ENCODE data around the gene SLC2A11. TPM values are rescaled to one million over a fixed set of nuclear protein-coding genes. Genes with fewer than 3 reads are reported as not detected.
"Not testable (repeated sequence)": the region's sequence is repeated elsewhere in the genome, so short reads cannot be mapped to it uniquely, and the experiment has no call there.

The SLC2A11 gene
- total RNA-seq, 1 donor from 2014 or later = 52.4 TPM

DNA sequence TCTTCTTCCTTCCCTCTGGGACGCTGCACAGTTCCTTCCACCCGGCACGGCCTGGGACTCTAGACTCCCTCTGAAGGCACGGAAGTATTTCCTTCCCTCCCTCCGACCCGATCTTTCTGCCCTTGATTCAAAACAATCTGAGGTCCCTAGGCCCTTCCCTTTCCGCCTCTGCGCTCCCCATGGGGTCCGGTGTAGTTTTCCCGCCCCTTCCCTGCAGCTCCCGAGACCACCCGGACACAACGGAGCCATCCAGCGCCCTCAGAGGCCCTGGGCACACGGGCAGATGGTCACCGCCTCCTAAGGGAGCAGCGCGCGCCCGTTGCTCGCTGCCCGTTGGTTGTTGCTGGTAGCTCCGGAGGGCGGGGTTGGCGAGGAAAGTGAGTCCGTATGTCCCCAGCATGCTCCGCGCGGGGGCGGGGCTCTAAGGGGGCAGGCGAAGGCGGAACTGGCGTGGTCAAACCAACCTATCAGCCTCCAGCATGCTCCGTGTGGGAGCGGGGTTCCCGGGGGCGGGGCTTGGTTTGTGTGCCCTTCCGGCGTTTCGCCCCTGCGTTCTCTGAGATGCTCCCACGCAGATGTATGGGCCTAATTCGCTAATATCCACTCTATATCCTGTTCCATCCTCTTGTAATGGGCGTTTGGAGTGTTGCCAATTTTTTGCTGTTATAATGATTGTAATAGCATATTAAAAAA lies 56.1 kb downstream of the SLC2A11 start:
- peaks cover 9% of the 10 kb centered on the region for H3K9me3 Mint-ChIP-seq (ENCODE audit: unreplicated experiment)
- H3K4me1 Mint-ChIP-seq (ENCODE audit: low read depth, unreplicated experiment) = peaks cover 28% of the 10 kb centered on the region
- no peaks in the 10 kb centered on the region for H3K36me3 Mint-ChIP-seq (ENCODE audit: unreplicated experiment)
- H3K27ac Mint-ChIP-seq (ENCODE audit: unreplicated experiment) = peak overlapping the region; percentile 99
- TF ChIP-seq, protein P1, sequence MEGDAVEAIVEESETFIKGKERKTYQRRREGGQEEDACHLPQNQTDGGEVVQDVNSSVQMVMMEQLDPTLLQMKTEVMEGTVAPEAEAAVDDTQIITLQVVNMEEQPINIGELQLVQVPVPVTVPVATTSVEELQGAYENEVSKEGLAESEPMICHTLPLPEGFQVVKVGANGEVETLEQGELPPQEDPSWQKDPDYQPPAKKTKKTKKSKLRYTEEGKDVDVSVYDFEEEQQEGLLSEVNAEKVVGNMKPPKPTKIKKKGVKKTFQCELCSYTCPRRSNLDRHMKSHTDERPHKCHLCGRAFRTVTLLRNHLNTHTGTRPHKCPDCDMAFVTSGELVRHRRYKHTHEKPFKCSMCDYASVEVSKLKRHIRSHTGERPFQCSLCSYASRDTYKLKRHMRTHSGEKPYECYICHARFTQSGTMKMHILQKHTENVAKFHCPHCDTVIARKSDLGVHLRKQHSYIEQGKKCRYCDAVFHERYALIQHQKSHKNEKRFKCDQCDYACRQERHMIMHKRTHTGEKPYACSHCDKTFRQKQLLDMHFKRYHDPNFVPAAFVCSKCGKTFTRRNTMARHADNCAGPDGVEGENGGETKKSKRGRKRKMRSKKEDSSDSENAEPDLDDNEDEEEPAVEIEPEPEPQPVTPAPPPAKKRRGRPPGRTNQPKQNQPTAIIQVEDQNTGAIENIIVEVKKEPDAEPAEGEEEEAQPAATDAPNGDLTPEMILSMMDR (IDR thresholded peaks at IDR 0.05; ENCODE audit: partially characterized antibody, unreplicated experiment) = no peak
- peaks cover 3% of the 10 kb centered on the region for H3K27me3 Mint-ChIP-seq (ENCODE audit: unreplicated experiment)
- peak overlapping the region; percentile 97 for H3K4me3 Mint-ChIP-seq (ENCODE audit: unreplicated experiment)
- DNase-seq = peak; percentile 100

DNA sequence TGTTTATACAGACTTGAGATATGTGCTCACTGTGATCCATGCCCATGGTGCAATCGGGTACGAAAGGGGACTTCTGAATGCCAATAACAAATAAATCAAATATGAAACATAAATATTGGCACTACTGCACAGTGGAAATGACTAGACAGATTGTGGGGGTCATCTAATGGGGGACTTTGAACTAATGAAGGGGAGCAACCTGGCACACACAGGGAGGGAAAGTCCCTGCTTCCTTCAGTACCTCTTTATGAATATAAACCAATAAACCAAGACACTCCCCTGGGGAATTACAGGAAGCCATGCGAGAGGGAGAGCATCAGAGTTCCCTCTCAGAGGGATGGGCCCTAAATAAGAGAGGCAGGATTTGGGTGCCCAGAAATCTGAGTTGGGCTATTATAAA lies 57.6 kb downstream of the SLC2A11 start:
- H3K27me3 Mint-ChIP-seq (ENCODE audit: unreplicated experiment) = peaks cover 3% of the 10 kb centered on the region
- no peak overlapping the region for H3K4me3 Mint-ChIP-seq (ENCODE audit: unreplicated experiment)
- H3K9me3 Mint-ChIP-seq (ENCODE audit: unreplicated experiment) = peaks cover 9% of the 10 kb centered on the region
- peaks cover 22% of the 10 kb centered on the region for H3K4me1 Mint-ChIP-seq (ENCODE audit: low read depth, unreplicated experiment)
- no peaks in the 10 kb centered on the region for H3K36me3 Mint-ChIP-seq (ENCODE audit: unreplicated experiment)
- TF ChIP-seq, protein P1 (IDR thresholded peaks at IDR 0.05; ENCODE audit: partially characterized antibody, unreplicated experiment) = no peak
- H3K27ac Mint-ChIP-seq (ENCODE audit: unreplicated experiment) = no peak overlapping the region
- no peak for DNase-seq

DNA sequence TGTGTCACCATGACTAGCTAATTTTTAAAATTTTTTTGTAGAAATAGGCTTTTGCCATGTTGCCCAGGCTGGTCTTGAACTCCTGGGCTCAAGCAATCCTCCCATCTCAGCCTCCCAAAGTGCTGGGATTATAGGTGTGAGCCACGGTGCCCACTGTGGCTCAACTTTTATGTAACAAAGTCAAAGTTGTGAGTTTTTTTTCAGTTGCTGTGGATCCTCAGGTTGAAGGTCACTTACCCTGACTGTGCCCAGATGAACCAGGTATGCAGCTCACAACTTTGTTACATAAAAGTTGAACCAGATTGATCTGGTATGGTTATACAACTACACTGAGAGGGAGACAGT lies 62.6 kb downstream of the SLC2A11 start:
- H3K4me3 Mint-ChIP-seq (ENCODE audit: unreplicated experiment); H3K36me3 Mint-ChIP-seq (ENCODE audit: unreplicated experiment); H3K9me3 Mint-ChIP-seq (ENCODE audit: unreplicated experiment); H3K27ac Mint-ChIP-seq (ENCODE audit: unreplicated experiment); H3K27me3 Mint-ChIP-seq (ENCODE audit: unreplicated experiment); DNase-seq; H3K4me1 Mint-ChIP-seq (ENCODE audit: low read depth, unreplicated experiment): not testable (repeated sequence)

DNA sequence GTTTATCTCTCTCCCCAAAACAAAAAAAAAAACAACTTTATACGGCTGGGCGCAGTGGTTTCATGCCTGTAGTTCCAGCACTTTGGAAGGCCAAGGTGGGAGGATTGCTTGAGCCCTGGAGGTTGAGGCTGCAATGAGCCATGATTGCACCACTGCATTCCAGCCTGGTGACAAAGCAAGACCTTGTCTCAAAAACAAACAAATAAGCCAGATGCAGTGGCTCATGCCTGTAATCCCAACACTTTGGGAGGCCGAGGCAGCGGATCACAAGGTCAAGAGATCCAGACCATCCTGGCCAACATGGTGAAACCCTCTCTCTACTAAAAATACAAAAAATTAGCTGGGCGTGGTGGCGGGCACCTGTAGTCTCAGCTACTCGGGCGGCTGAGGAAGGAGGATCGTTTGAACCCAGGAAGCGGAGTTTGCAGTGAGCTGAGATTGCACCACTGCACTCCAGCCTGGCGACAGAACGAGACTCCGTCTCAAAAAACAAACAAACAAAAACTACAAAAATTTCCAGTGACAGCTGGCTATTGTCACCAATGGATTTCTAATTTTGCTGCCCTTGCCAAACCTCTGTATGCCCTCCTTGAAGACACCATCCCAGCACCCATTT lies 64.0 kb downstream of the SLC2A11 start:
- not testable (repeated sequence) for H3K27me3 Mint-ChIP-seq (ENCODE audit: unreplicated experiment); DNase-seq; H3K4me1 Mint-ChIP-seq (ENCODE audit: low read depth, unreplicated experiment); H3K27ac Mint-ChIP-seq (ENCODE audit: unreplicated experiment); H3K4me3 Mint-ChIP-seq (ENCODE audit: unreplicated experiment); H3K36me3 Mint-ChIP-seq (ENCODE audit: unreplicated experiment); H3K9me3 Mint-ChIP-seq (ENCODE audit: unreplicated experiment)

DNA sequence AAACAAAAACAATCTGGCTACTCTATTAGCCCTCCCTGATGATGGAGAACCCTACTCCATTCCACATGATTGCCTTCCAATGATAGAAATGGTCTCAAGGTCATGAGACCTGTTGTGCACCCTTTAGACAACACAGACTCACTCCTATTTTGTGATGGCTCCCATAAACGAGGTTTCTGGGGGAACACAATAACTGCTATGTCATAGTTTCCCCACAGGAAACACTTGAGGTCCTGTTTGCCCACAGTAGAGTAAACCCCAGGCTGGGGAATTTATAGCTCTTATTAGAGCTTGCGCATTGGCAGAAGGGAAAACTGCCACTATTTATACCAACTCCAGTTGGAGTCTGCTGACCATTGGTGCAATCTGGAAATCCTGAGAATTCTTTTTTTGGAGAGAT lies 65.2 kb downstream of the SLC2A11 start:
- H3K27ac Mint-ChIP-seq (ENCODE audit: unreplicated experiment) = no peak overlapping the region
- H3K36me3 Mint-ChIP-seq (ENCODE audit: unreplicated experiment) = no peaks in the 10 kb centered on the region
- no peaks in the 10 kb centered on the region for H3K4me1 Mint-ChIP-seq (ENCODE audit: low read depth, unreplicated experiment)
- no peak for DNase-seq
- peaks cover 7% of the 10 kb centered on the region for H3K27me3 Mint-ChIP-seq (ENCODE audit: unreplicated experiment)
- TF ChIP-seq, protein P1 (IDR thresholded peaks at IDR 0.05; ENCODE audit: partially characterized antibody, unreplicated experiment) = no peak
- no peak overlapping the region for H3K4me3 Mint-ChIP-seq (ENCODE audit: unreplicated experiment)
- peaks cover under 1% of the 10 kb centered on the region for H3K9me3 Mint-ChIP-seq (ENCODE audit: unreplicated experiment)

DNA sequence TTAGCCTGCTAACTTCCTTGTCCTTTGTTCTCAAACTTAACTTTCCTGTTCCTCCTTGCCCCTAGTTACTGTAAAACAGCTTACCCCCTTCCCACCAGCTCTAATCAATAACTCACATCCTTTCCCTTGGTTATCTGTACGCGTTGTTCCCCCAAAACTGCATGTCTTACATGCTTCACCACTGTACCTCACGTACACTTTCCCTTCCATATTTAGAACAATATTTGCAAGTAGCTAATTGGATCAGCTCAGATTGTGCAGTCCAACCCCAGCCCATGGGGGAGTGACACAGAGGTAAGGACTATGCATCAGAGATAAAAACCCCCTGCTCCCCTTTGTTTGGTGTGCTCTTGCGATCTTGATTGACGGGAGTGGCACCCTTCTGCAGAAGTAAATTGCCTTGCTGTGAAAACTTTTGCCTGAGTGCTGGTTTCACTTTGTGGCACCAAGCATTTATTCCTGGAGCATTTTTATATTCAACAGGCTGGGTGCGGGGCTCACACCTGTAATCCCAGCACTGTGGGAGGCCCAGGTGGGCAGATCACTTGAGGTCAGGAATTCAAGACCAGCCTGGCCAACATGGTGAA lies 67.4 kb downstream of the SLC2A11 start:
- no peak for DNase-seq
- Mint-ChIP-seq H3K4me1 (ENCODE audit: low read depth, unreplicated experiment) (no peaks in the 10 kb centered on the region), H3K36me3 (ENCODE audit: unreplicated experiment) (peaks cover 9% of the 10 kb centered on the region), H3K27ac (ENCODE audit: unreplicated experiment) (no peak overlapping the region), H3K4me3 (ENCODE audit: unreplicated experiment) (no peak overlapping the region), H3K27me3 (ENCODE audit: unreplicated experiment) (peaks cover 7% of the 10 kb centered on the region), H3K9me3 (ENCODE audit: unreplicated experiment) (peaks cover 2% of the 10 kb centered on the region)
- TF ChIP-seq, protein P1 (IDR thresholded peaks at IDR 0.05; ENCODE audit: partially characterized antibody, unreplicated experiment) = no peak

All from glutamatergic neuron (in vitro differentiated cells).